Parathyroid adenoma (tissue), 2 donors: ENCODE measurements around the gene ZNF644.

ENCODE experiments used
- H2AFZ ChIP-seq: fragments of 300-600 bp; sonication (generic); one replicate; pipeline ENCODE4 v1.7.0; 2017; ENCODE audit warnings: antibody characterized with exemption, mild to moderate bottlenecking
- H3K27ac ChIP-seq: fragments of 300-600 bp; sonication (generic); one replicate; pipeline ENCODE4 v1.7.0; 2017
- H3K27me3 ChIP-seq: fragments of 300-600 bp; sonication (generic); one replicate; pipeline ENCODE4 v1.7.0; 2017; ENCODE audit warnings: low read length; ENCODE audit not compliant: control insufficient read depth, insufficient read depth
- H3K36me3 ChIP-seq: fragments of 300-600 bp; sonication (generic); one replicate; pipeline ENCODE4 v1.7.0; 2017; ENCODE audit warnings: low read length; ENCODE audit not compliant: control insufficient read depth, insufficient read depth
- H3K4me1 ChIP-seq: fragments of 300-600 bp; sonication (generic); one replicate; pipeline ENCODE4 v1.7.0; 2017; ENCODE audit warnings: control low read depth
- H3K4me2 ChIP-seq: fragments of 300-600 bp; sonication (generic); one replicate; pipeline ENCODE4 v1.7.0; 2017; ENCODE audit warnings: low read length
- H3K4me3 ChIP-seq: fragments of 300-600 bp; sonication (generic); one replicate; pipeline ENCODE4 v1.7.0; 2017; ENCODE audit warnings: low read depth, low read length
- H3K79me2 ChIP-seq: fragments of 300-600 bp; sonication (generic); one replicate; pipeline ENCODE4 v1.7.0; 2017; ENCODE audit warnings: control low read depth
- H3K9ac ChIP-seq: fragments of 300-600 bp; sonication (generic); one replicate; pipeline ENCODE4 v1.7.0; 2017; ENCODE audit warnings: mild to moderate bottlenecking
- H3K9me3 ChIP-seq: fragments of 300-600 bp; sonication (generic); one replicate; pipeline ENCODE4 v1.7.0; 2017; ENCODE audit warnings: low read length; ENCODE audit not compliant: control insufficient read depth
- TF ChIP-seq, protein P1 (sequence below): fragments of 300-600 bp; sonication (generic); IDR thresholded peaks from one replicate; pipeline ENCODE4 v1.7.0; 2017; ENCODE audit warnings: antibody characterized with exemption, mild to moderate bottlenecking
- donor health status: primary hyperparathyroidism.

ZNF644 gene

DNA sequence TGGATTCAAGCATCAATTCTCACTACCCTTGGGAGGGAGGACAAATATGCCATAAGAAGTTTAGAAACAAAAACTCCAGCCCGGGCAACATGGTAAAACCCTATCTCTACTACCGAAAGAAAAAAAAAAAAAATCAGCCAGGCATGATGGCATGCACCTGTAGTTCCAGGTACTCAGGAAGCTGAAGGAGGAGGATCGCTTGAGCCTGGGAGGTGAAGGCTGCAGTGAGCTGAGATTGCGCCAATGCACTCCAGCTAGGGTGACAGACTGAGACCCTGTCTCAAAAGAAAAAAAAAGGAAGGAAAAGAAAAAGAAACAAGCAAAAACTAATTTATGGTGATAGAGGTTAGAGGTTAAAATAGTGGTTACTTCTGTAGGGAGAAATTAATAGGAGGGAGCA is 9.6 kb downstream of the ZNF644 start:
- Histone ChIP-seq H3K4me2 (no peak overlapping the region), H3K79me2 (peaks cover 10% of the 10 kb centered on the region), H3K9ac (no peak overlapping the region), H3K9me3 (no peaks in the 10 kb centered on the region), H2AFZ (no peak overlapping the region), H3K4me1 (peaks cover 6% of the 10 kb centered on the region), H3K36me3 (no peaks in the 10 kb centered on the region), H3K4me3 (no peak overlapping the region), H3K27ac (no peak overlapping the region), H3K27me3 (no peaks in the 10 kb centered on the region)
- TF ChIP-seq, protein P1, sequence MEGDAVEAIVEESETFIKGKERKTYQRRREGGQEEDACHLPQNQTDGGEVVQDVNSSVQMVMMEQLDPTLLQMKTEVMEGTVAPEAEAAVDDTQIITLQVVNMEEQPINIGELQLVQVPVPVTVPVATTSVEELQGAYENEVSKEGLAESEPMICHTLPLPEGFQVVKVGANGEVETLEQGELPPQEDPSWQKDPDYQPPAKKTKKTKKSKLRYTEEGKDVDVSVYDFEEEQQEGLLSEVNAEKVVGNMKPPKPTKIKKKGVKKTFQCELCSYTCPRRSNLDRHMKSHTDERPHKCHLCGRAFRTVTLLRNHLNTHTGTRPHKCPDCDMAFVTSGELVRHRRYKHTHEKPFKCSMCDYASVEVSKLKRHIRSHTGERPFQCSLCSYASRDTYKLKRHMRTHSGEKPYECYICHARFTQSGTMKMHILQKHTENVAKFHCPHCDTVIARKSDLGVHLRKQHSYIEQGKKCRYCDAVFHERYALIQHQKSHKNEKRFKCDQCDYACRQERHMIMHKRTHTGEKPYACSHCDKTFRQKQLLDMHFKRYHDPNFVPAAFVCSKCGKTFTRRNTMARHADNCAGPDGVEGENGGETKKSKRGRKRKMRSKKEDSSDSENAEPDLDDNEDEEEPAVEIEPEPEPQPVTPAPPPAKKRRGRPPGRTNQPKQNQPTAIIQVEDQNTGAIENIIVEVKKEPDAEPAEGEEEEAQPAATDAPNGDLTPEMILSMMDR, result no peak

DNA sequence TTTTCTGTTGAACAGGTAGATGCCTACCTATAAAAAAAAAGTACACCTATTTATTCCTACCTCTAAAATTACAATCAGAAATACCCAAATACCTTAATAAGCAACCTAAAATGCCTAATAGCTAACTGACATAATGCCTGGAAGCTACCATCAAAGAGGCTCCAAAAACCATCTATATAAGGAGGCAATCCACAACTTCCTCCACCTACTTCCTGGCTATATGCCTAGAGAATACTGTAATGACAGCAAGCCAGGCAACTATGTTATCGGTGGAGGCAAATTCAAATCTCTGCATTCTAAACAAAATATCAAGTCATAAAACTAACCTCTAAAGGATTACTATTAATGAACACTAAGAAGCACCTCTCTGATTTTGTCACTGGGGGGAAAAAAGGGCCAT is 10.1 kb downstream of the ZNF644 start:
- Histone ChIP-seq H3K36me3 (no peaks in the 10 kb centered on the region), H3K4me2 (no peak overlapping the region), H3K79me2 (peaks cover 11% of the 10 kb centered on the region), H2AFZ (no peak overlapping the region), H3K9me3 (no peaks in the 10 kb centered on the region), H3K27me3 (no peaks in the 10 kb centered on the region), H3K4me3 (no peak overlapping the region), H3K27ac (no peak overlapping the region), H3K9ac (no peak overlapping the region), H3K4me1 (peaks cover 6% of the 10 kb centered on the region)
- TF ChIP-seq, protein P1, result no peak

DNA sequence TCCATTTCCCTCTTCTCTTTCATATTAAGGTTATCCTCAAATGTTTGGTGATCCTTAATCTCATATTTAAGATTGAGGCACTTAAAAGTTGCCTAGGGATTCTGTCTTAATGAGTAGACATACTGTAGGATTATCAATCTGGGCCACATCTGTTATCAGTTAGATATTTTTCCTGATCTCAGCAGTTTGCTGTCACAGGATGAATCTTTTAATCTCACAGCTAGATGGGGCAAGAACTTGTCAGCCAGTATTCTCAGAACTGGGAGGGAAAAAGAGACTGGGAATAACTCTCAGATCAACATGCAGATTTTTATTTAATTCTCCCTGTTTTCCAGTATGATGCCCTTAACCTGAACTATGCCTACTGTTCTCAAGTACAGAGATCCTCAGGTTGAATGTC is 14.0 kb downstream of the ZNF644 start:
- H3K36me3 ChIP-seq, result no peaks in the 10 kb centered on the region
- H3K79me2 ChIP-seq, result peaks cover 22% of the 10 kb centered on the region
- no peak overlapping the region for H3K9ac ChIP-seq
- no peaks in the 10 kb centered on the region for H3K27me3 ChIP-seq
- no peak overlapping the region for H2AFZ ChIP-seq
- H3K9me3 ChIP-seq, result no peaks in the 10 kb centered on the region
- H3K4me1 ChIP-seq, result peaks cover 6% of the 10 kb centered on the region
- no peak overlapping the region for H3K4me2 ChIP-seq
- H3K4me3 ChIP-seq, result no peak overlapping the region
- TF ChIP-seq, protein P1, result no peak
- no peak overlapping the region for H3K27ac ChIP-seq

DNA sequence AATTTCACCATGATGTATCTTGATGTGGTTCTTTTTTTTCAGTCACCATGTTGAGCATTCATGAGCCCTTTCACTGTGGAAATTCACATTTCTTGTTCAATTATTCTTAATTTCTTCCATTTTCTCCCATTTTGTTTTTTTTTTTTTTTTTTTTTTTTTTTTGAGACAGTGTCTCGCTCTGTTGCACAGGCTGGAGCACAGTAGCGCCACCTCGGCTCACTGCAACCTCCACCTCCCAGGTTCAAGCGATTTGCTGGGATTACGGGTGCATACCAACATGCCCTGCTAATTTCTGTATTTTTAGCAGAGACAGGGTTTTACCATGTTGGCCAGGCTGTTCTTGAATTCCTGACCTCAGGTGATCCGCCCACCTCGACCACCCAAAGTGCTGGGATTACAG is 14.7 kb downstream of the ZNF644 start:
- peaks cover 6% of the 10 kb centered on the region for H3K4me1 ChIP-seq
- no peak overlapping the region for H3K4me2 ChIP-seq
- no peak overlapping the region for H3K4me3 ChIP-seq
- H3K27me3 ChIP-seq, result no peaks in the 10 kb centered on the region
- TF ChIP-seq, protein P1, result no peak
- no peaks in the 10 kb centered on the region for H3K9me3 ChIP-seq
- H3K27ac ChIP-seq, result no peak overlapping the region
- no peaks in the 10 kb centered on the region for H3K36me3 ChIP-seq
- no peak overlapping the region for H2AFZ ChIP-seq
- H3K79me2 ChIP-seq, result peaks cover 23% of the 10 kb centered on the region
- H3K9ac ChIP-seq, result no peak overlapping the region

DNA sequence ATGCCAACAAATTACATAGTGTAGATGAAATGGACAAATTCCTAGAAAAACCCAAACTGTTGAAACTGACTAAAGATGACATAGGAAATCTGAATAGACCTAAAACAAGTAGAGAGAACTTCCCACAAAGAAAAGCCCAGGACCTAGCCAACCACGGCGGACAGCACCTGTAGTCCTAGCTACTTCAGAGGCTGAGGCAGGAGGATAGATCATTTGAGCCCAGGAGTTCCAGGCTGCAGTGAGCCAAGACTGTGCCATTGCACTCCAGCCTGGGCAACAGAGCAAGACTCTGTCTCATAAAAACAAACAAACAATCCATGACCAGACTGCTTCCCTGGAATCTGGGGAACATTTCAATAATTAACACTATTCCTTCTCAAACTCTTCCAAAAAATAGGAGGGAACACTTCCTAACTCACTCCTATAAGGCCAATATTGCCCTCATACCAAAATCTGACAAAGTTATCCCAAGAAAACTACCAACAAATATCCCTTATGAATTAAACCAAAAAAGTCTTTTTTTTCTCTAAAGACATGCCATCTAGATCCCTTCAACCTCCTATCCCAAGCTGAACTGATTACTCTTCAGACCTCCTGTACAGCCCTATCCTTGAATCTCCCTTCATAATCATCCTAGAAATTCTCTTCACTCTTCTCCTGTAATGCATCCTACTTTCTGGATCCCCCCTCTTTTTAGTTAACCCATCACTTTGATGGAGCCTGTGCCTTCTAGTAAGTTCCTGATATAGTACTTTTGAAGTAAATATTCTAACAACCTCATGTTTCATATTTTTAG is 15.5 kb downstream of the ZNF644 start:
- H3K27ac ChIP-seq, result no peak overlapping the region
- no peaks in the 10 kb centered on the region for H3K9me3 ChIP-seq
- no peak overlapping the region for H3K9ac ChIP-seq
- H3K4me2 ChIP-seq, result no peak overlapping the region
- no peak overlapping the region for H2AFZ ChIP-seq
- TF ChIP-seq, protein P1, result no peak
- H3K4me1 ChIP-seq, result peaks cover 6% of the 10 kb centered on the region
- H3K27me3 ChIP-seq, result no peaks in the 10 kb centered on the region
- H3K4me3 ChIP-seq, result no peak overlapping the region
- peaks cover 26% of the 10 kb centered on the region for H3K79me2 ChIP-seq
- H3K36me3 ChIP-seq, result no peaks in the 10 kb centered on the region
